Esophagus muscularis mucosa (tissue), 4 donors: ENCODE results near the gene BCL2L11.

Experiments
- EP300 ChIP-seq: sonication (generic); formaldehyde crosslinking; IDR thresholded peaks from one replicate; pipeline ENCODE4 v1.6.1; 2017; ENCODE audit warnings: antibody characterized with exemption
- POLR2A ChIP-seq: fragments of 450-650 bp; IDR thresholded peaks from one replicate; pipeline ENCODE4 v1.6.1; 2017; ENCODE audit warnings: antibody characterized with exemption, moderate library complexity, mild to moderate bottlenecking, low read depth
- POLR2AphosphoS5 ChIP-seq, 2 donors: sonication (generic); formaldehyde crosslinking; IDR thresholded peaks; one replicate each; pipeline ENCODE4 v1.6.1; 2017; ENCODE audit warnings: antibody characterized with exemption in 2 of 2
- TF ChIP-seq, protein P1 (sequence below), 3 experiments: fragments of 200-600 bp in 2 of 3; fragments of 450-650 bp in 1 of 3; sonication (generic) in 2 of 3; IDR thresholded peaks; one replicate each; pipeline ENCODE4 v1.5.1; 2017 to 2019; ENCODE audit warnings: antibody characterized with exemption in 3 of 3, mild to moderate bottlenecking in 2 of 3, moderate library complexity in 1 of 3

DNA sequence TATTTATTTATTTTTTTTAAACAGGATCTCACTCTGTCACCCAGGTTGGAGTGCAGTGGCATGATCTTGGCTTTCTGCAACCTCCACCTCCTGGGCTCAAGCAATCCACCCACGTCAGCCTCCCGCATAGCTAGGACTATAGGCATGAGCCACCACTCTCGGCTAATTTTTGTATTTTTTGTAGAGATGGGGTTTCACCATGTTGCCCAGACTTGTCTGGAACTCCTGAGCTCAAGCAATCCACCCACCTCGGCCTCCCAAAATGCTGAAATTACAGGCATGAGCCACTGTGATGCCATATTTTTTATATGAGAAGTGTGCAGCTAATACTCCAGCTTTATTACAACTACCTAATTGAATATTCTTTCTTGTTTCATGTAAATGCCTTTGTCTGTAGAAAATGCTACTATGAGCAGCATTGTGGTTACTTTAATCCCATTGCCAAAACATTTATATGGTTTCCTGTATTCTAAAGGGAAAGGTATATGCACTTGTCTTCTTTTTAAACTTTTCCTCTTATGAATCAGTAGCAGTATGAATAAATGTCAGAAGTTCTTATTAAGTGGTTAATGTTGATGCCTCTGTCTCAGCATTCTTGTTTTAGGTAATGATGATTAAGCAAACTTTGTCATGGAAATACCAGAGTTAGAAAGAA lies 9.5 kb upstream of the BCL2L11 start:
- TF ChIP-seq, protein P1, sequence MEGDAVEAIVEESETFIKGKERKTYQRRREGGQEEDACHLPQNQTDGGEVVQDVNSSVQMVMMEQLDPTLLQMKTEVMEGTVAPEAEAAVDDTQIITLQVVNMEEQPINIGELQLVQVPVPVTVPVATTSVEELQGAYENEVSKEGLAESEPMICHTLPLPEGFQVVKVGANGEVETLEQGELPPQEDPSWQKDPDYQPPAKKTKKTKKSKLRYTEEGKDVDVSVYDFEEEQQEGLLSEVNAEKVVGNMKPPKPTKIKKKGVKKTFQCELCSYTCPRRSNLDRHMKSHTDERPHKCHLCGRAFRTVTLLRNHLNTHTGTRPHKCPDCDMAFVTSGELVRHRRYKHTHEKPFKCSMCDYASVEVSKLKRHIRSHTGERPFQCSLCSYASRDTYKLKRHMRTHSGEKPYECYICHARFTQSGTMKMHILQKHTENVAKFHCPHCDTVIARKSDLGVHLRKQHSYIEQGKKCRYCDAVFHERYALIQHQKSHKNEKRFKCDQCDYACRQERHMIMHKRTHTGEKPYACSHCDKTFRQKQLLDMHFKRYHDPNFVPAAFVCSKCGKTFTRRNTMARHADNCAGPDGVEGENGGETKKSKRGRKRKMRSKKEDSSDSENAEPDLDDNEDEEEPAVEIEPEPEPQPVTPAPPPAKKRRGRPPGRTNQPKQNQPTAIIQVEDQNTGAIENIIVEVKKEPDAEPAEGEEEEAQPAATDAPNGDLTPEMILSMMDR (IDR thresholded peaks at IDR 0.05) = no peak
- TF ChIP-seq POLR2A (no peak), POLR2AphosphoS5 (IDR thresholded peaks at IDR 0.05) (no peak), EP300 (no peak)
